K562 (cell line): ENCODE measurements around the gene MADCAM1. TPM values are rescaled to one million over a fixed set of nuclear protein-coding genes. Genes with fewer than 3 reads are reported as not detected.
A peak's percentile ranks its signal among the peaks of the same experiment; 100 is the strongest.

Experiments
- CCNT2 ChIP-seq: IDR thresholded peaks from 2 replicates; pipeline ENCODE4 v1.6.1; 2011; ENCODE audit warnings: borderline replicate concordance, low read depth, mild to moderate bottlenecking, moderate library complexity, mixed read lengths, low read length; ENCODE audit not compliant: insufficient read length; ENCODE audit errors: extremely low read depth
- GTF2B ChIP-seq: IDR thresholded peaks from 2 replicates; pipeline ENCODE4 v1.6.1; 2011; ENCODE audit not compliant: insufficient read length; ENCODE audit errors: extremely low read depth
- HDGF ChIP-seq: fragments of 450-650 bp; IDR thresholded peaks from 2 replicates; pipeline ENCODE4 v1.6.1; 2016
- IRF2 ChIP-seq: sonication (generic); formaldehyde crosslinking; IDR thresholded peaks from 2 replicates; pipeline ENCODE4 v1.8.1; 2022; ENCODE audit warnings: mild to moderate bottlenecking, missing genetic modification reagents
- KAT2B ChIP-seq: IDR thresholded peaks from one replicate; pipeline ENCODE4 v1.6.1; 2012; ENCODE audit warnings: low read depth, mild to moderate bottlenecking, control low read depth, inconsistent platforms, low read length, moderate library complexity
- NR3C1 ChIP-seq: sonication (generic); formaldehyde crosslinking; IDR thresholded peaks from 2 replicates; pipeline ENCODE4 v1.8.1; 2022; ENCODE audit warnings: missing genetic modification reagents
- POLR2B ChIP-seq: fragments of 450-650 bp; IDR thresholded peaks from 2 replicates; pipeline ENCODE4 v1.6.1; 2018; ENCODE audit warnings: low read depth; ENCODE audit not compliant: partially characterized antibody
- RBM34 ChIP-seq: fragments of 200-400 bp; formaldehyde crosslinking; IDR thresholded peaks from 2 replicates; pipeline ENCODE4 v1.6.1; 2018; ENCODE audit warnings: low read length, borderline replicate concordance; ENCODE audit not compliant: insufficient read depth
- RHOXF2B ChIP-seq: fragments of 250-450 bp; sonication (Bioruptor Pico); conservative IDR thresholded peaks from 2 replicates; pipeline ENCODE4 v1.5.1; 2021
- TCFL5 ChIP-seq: fragments of 250-450 bp; sonication (Bioruptor Pico); conservative IDR thresholded peaks from 2 replicates; pipeline ENCODE4 v1.6.1; 2021; ENCODE audit warnings: mild to moderate bottlenecking, moderate library complexity, matching md5 sums
- XRCC3 ChIP-seq: fragments of 450-650 bp; IDR thresholded peaks from 2 replicates; pipeline ENCODE4 v1.6.1; 2017; ENCODE audit warnings: mild to moderate bottlenecking, moderate library complexity
- ZFP36 ChIP-seq: fragments of 150-350 bp; IDR thresholded peaks from 2 replicates; pipeline ENCODE4 v1.6.1; 2018; ENCODE audit warnings: low read length, low read depth; ENCODE audit not compliant: partially characterized antibody
- ZNF507 ChIP-seq: conservative IDR thresholded peaks from 2 replicates; pipeline ENCODE4 v1.6.1; 2017; ENCODE audit warnings: missing genetic modification characterization, missing compliant biosample characterization
- ZNF589 ChIP-seq: fragments of 200-800 bp; sonication (Bioruptor generic); IDR thresholded peaks from 2 replicates; pipeline ENCODE4 v1.6.1; 2016; ENCODE audit warnings: low read depth, missing genetic modification characterization, missing compliant biosample characterization
- polyA plus RNA-seq, 8 experiments: library from polyadenylated mRNA; depleted of rRNA in 4 of 8; stranded (reverse) in 5 of 8; unstranded in 3 of 8; fragments of >200 nt; fragmentation: Nextera tagmentation in 2 of 8; fragmentation: Illumina TruSeq in 1 of 8; extraction: Ambion mirVana in 2 of 8; extraction: Trizol in 1 of 8; gene quantifications; 2 replicates each; pipeline versions ENCODE4 v1.2.1 to v1.2.3, GENCODE V29; 2011 to 2014; ENCODE audit warnings: inconsistent platforms in 1 of 8, missing spikeins in 1 of 8
- total RNA-seq, 7 experiments: library from RNA; depleted of rRNA in 6 of 7; stranded (reverse); fragments of >200 nt in 6 of 7; fragmentation: Illumina TruSeq in 2 of 7; extraction: Trizol in 2 of 7; gene quantifications; 2 replicates each; pipeline versions ENCODE4 v1.2.1 to v1.2.3, GENCODE V29; 2011 to 2021; ENCODE audit warnings: low replicate concordance in 1 of 7
- TF ChIP-seq, protein P1 (sequence below): IDR thresholded peaks from 2 replicates; pipeline ENCODE4 v1.6.1; 2011; ENCODE audit warnings: borderline replicate concordance, low read depth, mild to moderate bottlenecking, moderate library complexity, low read length; ENCODE audit not compliant: insufficient read depth, poor library complexity, severe bottlenecking
- TF ChIP-seq, protein P2 (sequence below), 2 experiments: fragments of 450-650 bp in 1 of 2; sonication (generic) in 1 of 2; formaldehyde crosslinking in 1 of 2; IDR thresholded peaks; 2 replicates each; pipeline versions ENCODE4 v1.7.1 to v1.9.0; 2016 to 2022; ENCODE audit warnings: inconsistent platforms in 1 of 2, mild to moderate bottlenecking in 1 of 2, missing genetic modification reagents in 1 of 2

The MADCAM1 gene
- total and polyA plus RNA-seq, 9 of the 15 experiments (the other 6 are each of a cell fraction or from before 2014, with no cell fraction given) = 0.09 to 0.36 (median 0.09) TPM; not detected in 6

GRCh38 chr19:510606-511100 lies 14.4 kb downstream of the MADCAM1 start (continued):
- TF ChIP-seq, protein P1, sequence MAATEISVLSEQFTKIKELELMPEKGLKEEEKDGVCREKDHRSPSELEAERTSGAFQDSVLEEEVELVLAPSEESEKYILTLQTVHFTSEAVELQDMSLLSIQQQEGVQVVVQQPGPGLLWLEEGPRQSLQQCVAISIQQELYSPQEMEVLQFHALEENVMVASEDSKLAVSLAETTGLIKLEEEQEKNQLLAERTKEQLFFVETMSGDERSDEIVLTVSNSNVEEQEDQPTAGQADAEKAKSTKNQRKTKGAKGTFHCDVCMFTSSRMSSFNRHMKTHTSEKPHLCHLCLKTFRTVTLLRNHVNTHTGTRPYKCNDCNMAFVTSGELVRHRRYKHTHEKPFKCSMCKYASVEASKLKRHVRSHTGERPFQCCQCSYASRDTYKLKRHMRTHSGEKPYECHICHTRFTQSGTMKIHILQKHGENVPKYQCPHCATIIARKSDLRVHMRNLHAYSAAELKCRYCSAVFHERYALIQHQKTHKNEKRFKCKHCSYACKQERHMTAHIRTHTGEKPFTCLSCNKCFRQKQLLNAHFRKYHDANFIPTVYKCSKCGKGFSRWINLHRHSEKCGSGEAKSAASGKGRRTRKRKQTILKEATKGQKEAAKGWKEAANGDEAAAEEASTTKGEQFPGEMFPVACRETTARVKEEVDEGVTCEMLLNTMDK = peak; percentile 82
- TF ChIP-seq ZNF507 (tag) (no peak), RBM34 (no peak), HDGF (no peak), IRF2 (CRISPR knock-in tag) (no peak), KAT2B (no peak), XRCC3 (no peak), ZNF589 (CRISPR knock-in tag) (no peak), RHOXF2B (CRISPR knock-in tag) (no peak), TCFL5 (no peak), ZFP36 (peak; percentile 79), POLR2B (no peak), CCNT2 (no peak), GTF2B (no peak), NR3C1 (CRISPR knock-in tag) (no peak)
- TF ChIP-seq, protein P2, sequence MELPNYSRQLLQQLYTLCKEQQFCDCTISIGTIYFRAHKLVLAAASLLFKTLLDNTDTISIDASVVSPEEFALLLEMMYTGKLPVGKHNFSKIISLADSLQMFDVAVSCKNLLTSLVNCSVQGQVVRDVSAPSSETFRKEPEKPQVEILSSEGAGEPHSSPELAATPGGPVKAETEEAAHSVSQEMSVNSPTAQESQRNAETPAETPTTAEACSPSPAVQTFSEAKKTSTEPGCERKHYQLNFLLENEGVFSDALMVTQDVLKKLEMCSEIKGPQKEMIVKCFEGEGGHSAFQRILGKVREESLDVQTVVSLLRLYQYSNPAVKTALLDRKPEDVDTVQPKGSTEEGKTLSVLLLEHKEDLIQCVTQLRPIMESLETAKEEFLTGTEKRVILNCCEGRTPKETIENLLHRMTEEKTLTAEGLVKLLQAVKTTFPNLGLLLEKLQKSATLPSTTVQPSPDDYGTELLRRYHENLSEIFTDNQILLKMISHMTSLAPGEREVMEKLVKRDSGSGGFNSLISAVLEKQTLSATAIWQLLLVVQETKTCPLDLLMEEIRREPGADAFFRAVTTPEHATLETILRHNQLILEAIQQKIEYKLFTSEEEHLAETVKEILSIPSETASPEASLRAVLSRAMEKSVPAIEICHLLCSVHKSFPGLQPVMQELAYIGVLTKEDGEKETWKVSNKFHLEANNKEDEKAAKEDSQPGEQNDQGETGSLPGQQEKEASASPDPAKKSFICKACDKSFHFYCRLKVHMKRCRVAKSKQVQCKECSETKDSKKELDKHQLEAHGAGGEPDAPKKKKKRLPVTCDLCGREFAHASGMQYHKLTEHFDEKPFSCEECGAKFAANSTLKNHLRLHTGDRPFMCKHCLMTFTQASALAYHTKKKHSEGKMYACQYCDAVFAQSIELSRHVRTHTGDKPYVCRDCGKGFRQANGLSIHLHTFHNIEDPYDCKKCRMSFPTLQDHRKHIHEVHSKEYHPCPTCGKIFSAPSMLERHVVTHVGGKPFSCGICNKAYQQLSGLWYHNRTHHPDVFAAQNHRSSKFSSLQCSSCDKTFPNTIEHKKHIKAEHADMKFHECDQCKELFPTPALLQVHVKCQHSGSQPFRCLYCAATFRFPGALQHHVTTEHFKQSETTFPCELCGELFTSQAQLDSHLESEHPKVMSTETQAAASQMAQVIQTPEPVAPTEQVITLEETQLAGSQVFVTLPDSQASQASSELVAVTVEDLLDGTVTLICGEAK (IDR thresholded peaks at IDR 0.05) = no peak
- TF ChIP-seq, protein P2 (CRISPR knock-in tag; IDR thresholded peaks at IDR 0.05) = no peak
